ENCODE measurements around the gene TRNP1. TPM values are rescaled to one million over a fixed set of nuclear protein-coding genes. Genes with fewer than 3 reads are reported as not detected.

TRNP1 gene
- total RNA-seq, 1 donor from 2014 or later = 13.0 TPM

DNA sequence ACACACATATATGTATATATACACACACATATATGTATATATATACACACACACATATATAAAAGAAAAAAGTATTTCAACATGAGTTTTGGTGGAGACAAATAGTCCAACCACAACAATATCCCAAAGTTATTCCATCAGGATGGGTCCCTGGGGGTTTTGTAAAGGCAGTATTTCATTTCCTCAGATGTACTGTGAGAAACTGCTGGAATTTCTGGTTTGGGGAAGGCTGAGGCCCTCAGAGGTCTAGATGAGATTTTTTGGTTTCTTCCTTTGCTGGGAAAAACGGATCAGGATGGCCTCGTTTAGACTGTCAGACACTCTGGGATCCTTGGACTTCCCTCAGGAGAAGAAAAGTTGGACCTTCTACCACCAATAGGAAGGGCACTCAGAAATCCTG is 55.6 kb downstream of the TRNP1 start:
- no peaks in the 10 kb centered on the region for H3K9me3 ChIP-seq
- no peaks in the 10 kb centered on the region for H3K36me3 ChIP-seq
- no peak for DNase-seq (ENCODE audit: extremely low spot score in 2 of 2)
- no peak overlapping the region for H3K27ac ChIP-seq
- no peak overlapping the region for H3K4me3 ChIP-seq
- intact Hi-C loops (cut with DNase I) = no loop called here
- no peak for TF ChIP-seq POLR2AphosphoS5 (IDR thresholded peaks at IDR 0.05; ENCODE audit: insufficient read depth in 1 of 2, low read depth in 1 of 2)
- peaks cover 17% of the 10 kb centered on the region for H3K4me1 ChIP-seq
- H3K27me3 ChIP-seq = no peaks in the 10 kb centered on the region

DNA sequence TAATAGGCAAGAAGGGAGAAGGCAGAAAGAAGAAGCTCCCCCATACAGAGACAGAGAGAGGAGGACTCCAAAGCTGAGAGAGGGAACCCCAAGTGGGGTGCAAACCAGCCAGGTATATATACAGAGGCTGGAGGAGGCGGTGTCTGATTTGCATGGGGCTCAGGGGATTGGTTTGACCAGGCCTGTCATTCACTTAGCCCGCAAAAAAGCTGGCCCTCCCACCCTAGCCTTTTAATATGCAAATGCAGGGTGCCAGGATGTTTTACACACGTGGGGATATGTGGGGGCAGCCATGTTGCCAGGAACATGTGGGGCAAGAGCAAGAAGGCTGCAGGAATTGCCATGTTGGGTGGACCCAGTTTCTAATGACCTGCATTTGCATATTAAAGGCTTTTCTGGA is 56.1 kb downstream of the TRNP1 start:
- no peak for DNase-seq (ENCODE audit: extremely low spot score in 2 of 2)
- Histone ChIP-seq H3K36me3 (no peaks in the 10 kb centered on the region), H3K27me3 (no peaks in the 10 kb centered on the region), H3K4me3 (no peak overlapping the region), H3K9me3 (no peaks in the 10 kb centered on the region), H3K27ac (no peak overlapping the region), H3K4me1 (peaks cover 16% of the 10 kb centered on the region)
- intact Hi-C loops (cut with DNase I) = no loop called here
- no peak for TF ChIP-seq POLR2AphosphoS5 (IDR thresholded peaks at IDR 0.05; ENCODE audit: insufficient read depth in 1 of 2, low read depth in 1 of 2)
- no peak for TF ChIP-seq POLR2A (IDR thresholded peaks at IDR 0.05)
- TF ChIP-seq, protein P1, sequence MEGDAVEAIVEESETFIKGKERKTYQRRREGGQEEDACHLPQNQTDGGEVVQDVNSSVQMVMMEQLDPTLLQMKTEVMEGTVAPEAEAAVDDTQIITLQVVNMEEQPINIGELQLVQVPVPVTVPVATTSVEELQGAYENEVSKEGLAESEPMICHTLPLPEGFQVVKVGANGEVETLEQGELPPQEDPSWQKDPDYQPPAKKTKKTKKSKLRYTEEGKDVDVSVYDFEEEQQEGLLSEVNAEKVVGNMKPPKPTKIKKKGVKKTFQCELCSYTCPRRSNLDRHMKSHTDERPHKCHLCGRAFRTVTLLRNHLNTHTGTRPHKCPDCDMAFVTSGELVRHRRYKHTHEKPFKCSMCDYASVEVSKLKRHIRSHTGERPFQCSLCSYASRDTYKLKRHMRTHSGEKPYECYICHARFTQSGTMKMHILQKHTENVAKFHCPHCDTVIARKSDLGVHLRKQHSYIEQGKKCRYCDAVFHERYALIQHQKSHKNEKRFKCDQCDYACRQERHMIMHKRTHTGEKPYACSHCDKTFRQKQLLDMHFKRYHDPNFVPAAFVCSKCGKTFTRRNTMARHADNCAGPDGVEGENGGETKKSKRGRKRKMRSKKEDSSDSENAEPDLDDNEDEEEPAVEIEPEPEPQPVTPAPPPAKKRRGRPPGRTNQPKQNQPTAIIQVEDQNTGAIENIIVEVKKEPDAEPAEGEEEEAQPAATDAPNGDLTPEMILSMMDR (IDR thresholded peaks at IDR 0.05) = no peak

Other genes with a start within 250 kb of the TRNP1 start
- gene PIGV, start 205.7 kb upstream of the TRNP1 start, total RNA-seq = 8.1 TPM
- 31.4 TPM for gene ZDHHC18, start 167.0 kb upstream of the TRNP1 start, total RNA-seq
- gene SFN, start 130.5 kb upstream of the TRNP1 start, total RNA-seq = 406 TPM
- 11.5 TPM for gene GPN2, start 103.4 kb upstream of the TRNP1 start, total RNA-seq
- 5.2 TPM for gene GPATCH3, start 93.2 kb upstream of the TRNP1 start, total RNA-seq
- not detected for gene NR0B2, start 79.7 kb upstream of the TRNP1 start, total RNA-seq
- 45.9 TPM for gene NUDC, start 71.9 kb upstream of the TRNP1 start, total RNA-seq
- gene KDF1, start 33.2 kb upstream of the TRNP1 start, total RNA-seq = 7.4 TPM
- gene TENT5B, start 19.2 kb downstream of the TRNP1 start, total RNA-seq = 64.3 TPM
- gene SLC9A1, start 161.4 kb downstream of the TRNP1 start, total RNA-seq = 10.6 TPM
- gene WDTC1, start 240.9 kb downstream of the TRNP1 start, total RNA-seq = 28.2 TPM